Loucy (cell line): ENCODE data around the gene C1QL3.

Source experiments
- EZH2phosphoT487 ChIP-seq: fragments of 200-600 bp; IDR thresholded peaks from 2 replicates; pipeline ENCODE4 v1.6.1; 2018; ENCODE audit warnings: antibody characterized with exemption, mild to moderate bottlenecking, moderate library complexity, borderline replicate concordance
- TF ChIP-seq, protein P1 (sequence below): fragments of 200-600 bp; sonication (generic); conservative IDR thresholded peaks from 2 replicates; pipeline ENCODE4 v1.5.1; 2014; ENCODE audit warnings: mild to moderate bottlenecking, antibody characterized with exemption, low read length

DNA sequence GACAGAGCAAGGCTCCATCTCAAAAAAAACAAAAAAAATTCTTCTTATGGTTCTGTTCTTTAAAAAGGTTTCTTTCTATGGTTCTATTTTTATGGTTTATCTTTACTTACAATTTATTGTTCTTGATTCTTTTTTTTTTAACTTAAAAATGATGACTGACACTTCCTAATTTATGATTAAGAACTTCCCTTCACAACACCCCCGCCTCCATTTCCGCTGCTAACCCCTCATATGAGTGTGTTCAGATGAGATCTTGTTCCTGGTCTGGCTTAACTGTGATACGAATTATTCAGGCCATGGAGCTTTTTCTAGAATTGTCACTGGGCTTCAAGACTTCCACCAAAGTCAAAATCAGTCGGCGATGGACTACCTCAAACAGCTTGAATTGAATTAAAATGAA lies 50.9 kb downstream of the C1QL3 start:
- TF ChIP-seq, protein P1, sequence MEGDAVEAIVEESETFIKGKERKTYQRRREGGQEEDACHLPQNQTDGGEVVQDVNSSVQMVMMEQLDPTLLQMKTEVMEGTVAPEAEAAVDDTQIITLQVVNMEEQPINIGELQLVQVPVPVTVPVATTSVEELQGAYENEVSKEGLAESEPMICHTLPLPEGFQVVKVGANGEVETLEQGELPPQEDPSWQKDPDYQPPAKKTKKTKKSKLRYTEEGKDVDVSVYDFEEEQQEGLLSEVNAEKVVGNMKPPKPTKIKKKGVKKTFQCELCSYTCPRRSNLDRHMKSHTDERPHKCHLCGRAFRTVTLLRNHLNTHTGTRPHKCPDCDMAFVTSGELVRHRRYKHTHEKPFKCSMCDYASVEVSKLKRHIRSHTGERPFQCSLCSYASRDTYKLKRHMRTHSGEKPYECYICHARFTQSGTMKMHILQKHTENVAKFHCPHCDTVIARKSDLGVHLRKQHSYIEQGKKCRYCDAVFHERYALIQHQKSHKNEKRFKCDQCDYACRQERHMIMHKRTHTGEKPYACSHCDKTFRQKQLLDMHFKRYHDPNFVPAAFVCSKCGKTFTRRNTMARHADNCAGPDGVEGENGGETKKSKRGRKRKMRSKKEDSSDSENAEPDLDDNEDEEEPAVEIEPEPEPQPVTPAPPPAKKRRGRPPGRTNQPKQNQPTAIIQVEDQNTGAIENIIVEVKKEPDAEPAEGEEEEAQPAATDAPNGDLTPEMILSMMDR: no peak
- TF ChIP-seq EZH2phosphoT487: no peak
